Upper lobe of left lung (tissue), 4 donors: ENCODE measurements around the gene EYS.

Experiments
- EP300 ChIP-seq, 4 donors: sonication (generic); formaldehyde crosslinking; IDR thresholded peaks; one replicate each; pipeline ENCODE4 v1.5.1; 2017; ENCODE audit warnings: antibody characterized with exemption in 4 of 4, control low read depth in 2 of 4
- POLR2AphosphoS5 ChIP-seq, 2 donors: sonication (generic); formaldehyde crosslinking; IDR thresholded peaks; one replicate each; pipeline ENCODE4 v1.5.1; 2017; ENCODE audit warnings: antibody characterized with exemption in 2 of 2
- TF ChIP-seq, protein P1 (sequence below), 6 experiments: fragments of 450-650 bp in 4 of 6; fragments of 200-600 bp in 2 of 6; sonication (generic) in 2 of 6; IDR thresholded peaks; one replicate each; pipeline ENCODE4 v1.5.1; 2016 to 2019; ENCODE audit warnings: antibody characterized with exemption in 6 of 6

DNA sequence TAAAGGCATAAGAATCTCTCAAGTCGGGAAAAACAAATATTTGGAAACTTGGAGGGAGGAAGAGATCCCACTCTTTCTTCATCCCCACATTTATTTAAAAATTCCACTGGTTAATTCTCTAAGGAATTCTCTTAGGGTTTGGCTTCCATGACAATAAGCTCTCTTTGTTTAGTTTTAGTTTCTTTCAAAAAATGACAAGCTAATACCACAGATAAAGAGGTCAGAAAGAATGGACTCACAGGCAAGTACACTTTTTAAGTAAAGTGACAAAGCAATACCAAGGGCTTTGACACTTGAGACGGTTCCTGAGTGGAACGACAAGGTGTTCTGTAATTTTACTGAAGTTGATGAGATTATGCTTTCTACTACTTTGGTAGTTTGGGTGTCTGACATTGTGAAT is 1199.4 kb downstream of the EYS start:
- TF ChIP-seq, protein P1, sequence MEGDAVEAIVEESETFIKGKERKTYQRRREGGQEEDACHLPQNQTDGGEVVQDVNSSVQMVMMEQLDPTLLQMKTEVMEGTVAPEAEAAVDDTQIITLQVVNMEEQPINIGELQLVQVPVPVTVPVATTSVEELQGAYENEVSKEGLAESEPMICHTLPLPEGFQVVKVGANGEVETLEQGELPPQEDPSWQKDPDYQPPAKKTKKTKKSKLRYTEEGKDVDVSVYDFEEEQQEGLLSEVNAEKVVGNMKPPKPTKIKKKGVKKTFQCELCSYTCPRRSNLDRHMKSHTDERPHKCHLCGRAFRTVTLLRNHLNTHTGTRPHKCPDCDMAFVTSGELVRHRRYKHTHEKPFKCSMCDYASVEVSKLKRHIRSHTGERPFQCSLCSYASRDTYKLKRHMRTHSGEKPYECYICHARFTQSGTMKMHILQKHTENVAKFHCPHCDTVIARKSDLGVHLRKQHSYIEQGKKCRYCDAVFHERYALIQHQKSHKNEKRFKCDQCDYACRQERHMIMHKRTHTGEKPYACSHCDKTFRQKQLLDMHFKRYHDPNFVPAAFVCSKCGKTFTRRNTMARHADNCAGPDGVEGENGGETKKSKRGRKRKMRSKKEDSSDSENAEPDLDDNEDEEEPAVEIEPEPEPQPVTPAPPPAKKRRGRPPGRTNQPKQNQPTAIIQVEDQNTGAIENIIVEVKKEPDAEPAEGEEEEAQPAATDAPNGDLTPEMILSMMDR (IDR thresholded peaks at IDR 0.05) = no peak
- TF ChIP-seq EP300 (IDR thresholded peaks at IDR 0.05) (no peak), POLR2AphosphoS5 (IDR thresholded peaks at IDR 0.05) (no peak)
